NCI-H146 (cell line): ENCODE results near the gene SPINK8.
"Not testable (repeated sequence)": the region's sequence is repeated elsewhere in the genome, so short reads cannot be mapped to it uniquely, and the experiment has no call there.

Experiments used
- DNase-seq: peaks from one replicate; lab custom pipeline; 2025; lab: John Stamatoyannopoulos, UW

SPINK8 gene

GRCh38 chr3:48333346-48334245 is at the start of gene SPINK8:
TSS of gene SPINK8 (minus strand) at chr3:48333661. CDS start at chr3:48328341, 5,320 bp downstream.
- not testable (repeated sequence) for DNase-seq

GRCh38 chr3:48372862-48373435 is 39.5 kb upstream of the SPINK8 start:
- DNase-seq = no peak

- peak; percentile 5 for DNase-seq
Observed at GRCh38 chr3:48372377-48372770, 38.9 kb upstream of the SPINK8 start.

GRCh38 chr3:48371651-48372376 is 38.4 kb upstream of the SPINK8 start, which contains the start of gene FBXW12:
TSS of gene FBXW12 (plus strand) at chr3:48372219. CDS start at chr3:48372768, 549 bp downstream.
- DNase-seq = no peak

GRCh38 chr3:48370333-48370713 is 36.9 kb upstream of the SPINK8 start:
- no peak for DNase-seq

GRCh38 chr3:48369693-48370332 is 36.4 kb upstream of the SPINK8 start:
- no peak for DNase-seq

- peak; percentile 57 for DNase-seq
Observed at GRCh38 chr3:48367201-48367600, 33.7 kb upstream of the SPINK8 start.

GRCh38 chr3:48364840-48365239 is 31.4 kb upstream of the SPINK8 start:
- no peak for DNase-seq

GRCh38 chr3:48361928-48362327 is 28.5 kb upstream of the SPINK8 start:
- no peak for DNase-seq

GRCh38 chr3:48356419-48356818 is 23.0 kb upstream of the SPINK8 start:
- no peak for DNase-seq

GRCh38 chr3:48353987-48354386 is 20.5 kb upstream of the SPINK8 start:
- DNase-seq = no peak

GRCh38 chr3:48352546-48352945 is 19.1 kb upstream of the SPINK8 start:
- no peak for DNase-seq

- no peak for DNase-seq
Observed at GRCh38 chr3:48347500-48347899, 14.0 kb upstream of the SPINK8 start.

GRCh38 chr3:48345946-48346572 is 12.6 kb upstream of the SPINK8 start:
- DNase-seq = no peak

GRCh38 chr3:48344867-48345507 is 11.5 kb upstream of the SPINK8 start:
- DNase-seq = no peak

- no peak for DNase-seq
Observed at GRCh38 chr3:48343432-48343831, 10.0 kb upstream of the SPINK8 start.

- DNase-seq = no peak
Observed at GRCh38 chr3:48338635-48339034, 5.2 kb upstream of the SPINK8 start.

- not testable (repeated sequence) for DNase-seq
Observed at GRCh38 chr3:48337536-48337935, 4.1 kb upstream of the SPINK8 start.

- DNase-seq = not testable (repeated sequence)
Observed at GRCh38 chr3:48335286-48335685, 1.8 kb upstream of the SPINK8 start.

GRCh38 chr3:48334605-48335004 is 1.1 kb upstream of the SPINK8 start:
- DNase-seq = no peak
